ENCODE measurements around the gene MKS1. TPM values are rescaled to one million over a fixed set of nuclear protein-coding genes. Genes with fewer than 3 reads are reported as not detected.
A peak's percentile ranks its signal among the peaks of the same experiment; 100 is the strongest.

MKS1 gene
- total RNA-seq, 8 experiments from 2014 or later, result 7.4 to 32.3 (median 20.9) TPM

- 0 to 19% (median 0%) methylated on average over 1 to 2 of the region's 2 CpGs; no CpG with 5 or more reads in 2 of the 10 experiments for WGBS, 10 experiments
- Histone ChIP-seq H3K27ac (no peak overlapping the region), H3K4me1 (replicated peaks in 1 of 2) (no peaks in the 10 kb centered on the region), H3K4me3 (no peak overlapping the region)
- in situ Hi-C loops (cut with MboI; ENCODE audit: low pct_unique_long_range_greater_than_20kb in 2 of 9, low sequenced_read_pairs in 9 of 9, unreplicated experiment in 9 of 9), result no loop called here
- ATAC-seq (replicated peaks in 6 of 8), result no peak
Observed at GRCh38 chr17:58165981-58166380, 53.1 kb downstream of the MKS1 start.

DNA sequence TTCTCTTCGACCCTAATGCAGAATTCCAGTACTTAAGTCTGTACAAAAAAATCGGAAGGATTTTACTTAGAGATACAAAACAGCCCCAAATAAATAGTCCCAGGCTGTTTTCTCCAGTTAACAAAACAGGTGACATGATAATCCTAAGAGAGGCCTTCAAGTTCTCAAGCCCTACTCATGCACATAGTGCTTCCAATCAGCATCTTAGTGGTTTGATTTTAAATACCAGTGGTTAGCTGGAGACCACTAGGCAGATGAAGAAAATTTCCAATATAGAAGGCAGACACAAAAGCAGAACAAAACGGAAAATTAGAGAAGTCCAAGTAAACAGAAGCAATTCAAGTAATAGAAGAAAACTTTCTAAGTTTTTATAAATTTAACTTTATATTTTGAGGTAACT lies 57.5 kb downstream of the MKS1 start:
- no peaks in the 10 kb centered on the region for H3K4me1 ChIP-seq (replicated peaks in 1 of 2)
- WGBS, 10 experiments, result 6 to 83% (median 58%) methylated on average over 1 to 3 of the region's 3 CpGs
- H3K27ac ChIP-seq, result no peak overlapping the region
- no peak for ATAC-seq (replicated peaks in 6 of 8)
- no peak overlapping the region for H3K4me3 ChIP-seq
- in situ Hi-C loops (cut with MboI; ENCODE audit: low pct_unique_long_range_greater_than_20kb in 2 of 9, low sequenced_read_pairs in 9 of 9, unreplicated experiment in 9 of 9), result no loop called here

DNA sequence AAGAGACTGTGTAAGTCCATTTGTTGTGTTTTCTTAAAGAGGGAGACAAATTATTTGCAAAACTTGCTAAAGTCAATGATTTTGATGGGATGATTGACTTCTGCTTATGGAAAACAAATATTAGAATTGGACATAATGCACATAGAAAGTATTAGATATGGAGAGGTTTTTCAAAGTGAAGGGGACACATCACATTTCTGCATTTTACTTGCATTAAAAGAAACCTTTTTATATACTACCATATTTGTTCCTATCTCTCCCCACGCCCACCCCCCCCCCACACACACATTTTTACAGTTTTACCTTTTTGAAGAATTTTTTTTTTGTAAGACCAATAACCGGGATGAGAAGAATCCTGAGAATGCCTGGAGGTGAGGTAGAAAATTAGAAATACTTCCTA lies 60.9 kb downstream of the MKS1 start:
- Histone ChIP-seq H3K4me1 (replicated peaks in 1 of 2) (no peaks in the 10 kb centered on the region), H3K4me3 (no peak overlapping the region), H3K27ac (no peak overlapping the region)
- in situ Hi-C loops (cut with MboI; ENCODE audit: low pct_unique_long_range_greater_than_20kb in 2 of 9, low sequenced_read_pairs in 9 of 9, unreplicated experiment in 9 of 9), result no loop called here
- ATAC-seq (replicated peaks in 6 of 8), result no peak
- 0 to 100% (median 67%) methylated on average over 1 to 2 of the region's 2 CpGs; no CpG with 5 or more reads in 3 of the 10 experiments for WGBS, 10 experiments

DNA sequence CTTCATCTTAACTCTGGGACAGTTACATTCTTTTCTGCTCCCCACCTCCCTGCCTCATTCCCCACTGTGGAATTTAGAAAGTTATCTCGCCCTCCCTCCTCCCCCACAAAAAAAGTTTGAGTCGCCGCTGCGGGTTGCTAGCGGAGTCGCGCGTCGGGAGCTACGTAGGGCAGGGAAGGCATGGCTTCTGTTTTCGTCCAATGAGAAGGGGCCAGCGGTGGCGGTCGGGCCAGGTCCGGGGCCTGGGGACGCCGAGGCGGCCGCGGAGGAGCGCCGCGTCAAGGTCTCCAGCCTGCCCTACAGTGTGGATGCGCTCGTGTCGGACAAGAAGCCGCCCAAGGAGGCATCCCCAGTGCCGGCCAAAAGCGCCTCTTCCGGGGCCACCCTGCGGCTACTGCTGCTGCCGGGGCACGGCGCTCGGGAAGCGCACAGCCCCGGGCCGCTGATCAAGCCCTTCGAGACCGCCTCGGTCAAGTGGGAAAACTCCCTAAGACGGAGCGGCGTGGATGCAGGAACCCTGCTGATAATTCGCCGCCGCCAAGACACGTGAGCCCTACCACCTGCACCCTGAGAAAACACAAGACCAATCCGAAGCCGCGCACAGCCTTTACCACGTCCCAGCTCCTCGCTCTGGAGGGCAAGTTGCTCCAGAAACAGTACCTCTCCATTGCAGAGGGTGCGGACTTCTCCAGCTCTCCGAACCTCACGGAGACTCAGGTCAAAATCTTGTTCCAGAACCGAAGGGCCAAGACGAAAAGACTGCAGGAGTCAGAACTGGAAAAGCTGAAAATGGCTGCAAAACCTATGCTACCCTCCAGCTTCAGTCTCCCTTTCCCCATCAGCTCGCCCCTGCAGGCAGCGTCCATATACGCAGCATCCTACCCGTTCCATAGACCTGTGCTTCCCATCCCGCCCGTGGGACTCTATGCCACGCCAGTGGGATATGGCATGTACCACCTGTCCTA lies 61.9 kb downstream of the MKS1 start:
- in situ Hi-C loops (cut with MboI; ENCODE audit: low pct_unique_long_range_greater_than_20kb in 2 of 9, low sequenced_read_pairs in 9 of 9, unreplicated experiment in 9 of 9), result no loop called here
- H3K4me3 ChIP-seq, result peak overlapping the region; percentile 29 to 40 (median 30)
- H3K4me1 ChIP-seq (replicated peaks in 1 of 2), result no peaks in the 10 kb centered on the region
- WGBS, 10 experiments, result 0 to 7% (median 1%) methylated on average over 1 to 21 of the region's 65 CpGs; no CpG with 5 or more reads in 4 of the 10 experiments
- peak; percentile 51 to 95 (median 92) for ATAC-seq (replicated peaks in 6 of 8)
- no peak overlapping the region for H3K27ac ChIP-seq

Other genes starting within 250 kb of the MKS1 start
- 10 to 100 TPM; 14.0 to 87.6 (median 43.0) TPM for gene VEZF1, start 231.0 kb downstream of the MKS1 start, total RNA-seq
- gene SRSF1, start 212.0 kb downstream of the MKS1 start, total RNA-seq, result 100 to 1,000 TPM; 118 to 433 (median 192) TPM
- gene DYNLL2, start 135.8 kb downstream of the MKS1 start, total RNA-seq, result 10 to 100 TPM; 16.8 to 78.7 (median 36.0) TPM
- gene OR4D1, start 70.9 kb downstream of the MKS1 start, total RNA-seq, result under 1 TPM in 5 of 8 experiments, not detected in 3; 0.05 to 0.76 (median 0.25) TPM
- gene OR4D2, start 52.3 kb downstream of the MKS1 start, total RNA-seq, result under 1 TPM in 3 of 8 experiments, not detected in 5; 0.17 to 0.35 (median 0.28) TPM
- under 1 TPM in 5 of 8 experiments, not detected in 3; 0.27 to 0.66 (median 0.38) TPM for gene EPX, start 26.5 kb downstream of the MKS1 start, total RNA-seq
- 1 to 10 TPM in 2 of 8 experiments, under 1 TPM in 5, not detected in 1; 0.08 to 1.2 (median 0.16) TPM for gene LPO, start 19.3 kb upstream of the MKS1 start, total RNA-seq
- gene MPO, start 61.7 kb upstream of the MKS1 start, total RNA-seq, result 1 to 10 TPM in 2 of 8 experiments, under 1 TPM in 3, not detected in 3; 0.18 to 3.2 (median 0.59) TPM
- 10 to 100 TPM in 5 of 8 experiments, 1 to 10 TPM in 2, under 1 TPM in 1; 0.76 to 23.0 (median 13.2) TPM for gene TSPOAP1, start 109.5 kb upstream of the MKS1 start, total RNA-seq
- 10 to 100 TPM; 47.7 to 87.5 (median 62.3) TPM for gene SUPT4H1, start 132.9 kb upstream of the MKS1 start, total RNA-seq
- 1 to 10 TPM in 2 of 8 experiments, under 1 TPM in 5, not detected in 1; 0.11 to 2.1 (median 0.41) TPM for gene RNF43, start 198.3 kb upstream of the MKS1 start, total RNA-seq